Stomach (tissue), 9 donors: ENCODE data around the gene AP3D1. TPM values are rescaled to one million over a fixed set of nuclear protein-coding genes. Genes with fewer than 3 reads are reported as not detected.

Experiments used
- DNase-seq, 2 donors: peaks; one replicate each; pipeline versions ENCODE4 v3.0.0 to v3.0.0-alpha.2; 2013 to 2019
- H3K27ac ChIP-seq, 5 donors: fragments of 200-600 bp in 4 of 5; sonication (generic) in 4 of 5; one replicate each; pipeline ENCODE4 v1.5.1; 2013 to 2019; ENCODE audit warnings: mild to moderate bottlenecking in 1 of 5, moderate library complexity in 1 of 5
- H3K27me3 ChIP-seq, 3 donors: fragments of 200-600 bp; sonication (generic); one replicate each; pipeline ENCODE4 v1.5.1; 2017 to 2019; ENCODE audit warnings: mixed run types in 1 of 3
- H3K36me3 ChIP-seq, 4 donors: fragments of 200-600 bp; sonication (generic); 1 replicate in 3 of 4; 2 replicates in 1 of 4; pipeline ENCODE4 v1.5.1; 2016 to 2019
- H3K4me1 ChIP-seq, 4 donors: fragments of 200-600 bp; sonication (generic); one replicate each; pipeline ENCODE4 v1.5.1; 2016 to 2019
- H3K4me3 ChIP-seq, 4 donors: fragments of 200-600 bp; sonication (generic) in 3 of 4; one replicate each; pipeline ENCODE4 v1.5.1; 2016 to 2019; ENCODE audit warnings: mild to moderate bottlenecking in 1 of 4
- H3K9me3 ChIP-seq, 4 donors: fragments of 200-600 bp; sonication (generic); one replicate each; pipeline ENCODE4 v1.5.1; 2016 to 2019
- EP300 ChIP-seq: sonication (generic); formaldehyde crosslinking; IDR thresholded peaks from one replicate; pipeline ENCODE4 v1.6.1; 2017; ENCODE audit warnings: antibody characterized with exemption
- POLR2A ChIP-seq, 4 donors: fragments of 450-650 bp; IDR thresholded peaks; one replicate each; pipeline ENCODE4 v1.6.1; 2016; ENCODE audit warnings: antibody characterized with exemption in 4 of 4, control low read depth in 2 of 4, mild to moderate bottlenecking in 1 of 4, moderate library complexity in 1 of 4
- POLR2AphosphoS5 ChIP-seq, 3 donors: sonication (generic); formaldehyde crosslinking; IDR thresholded peaks; one replicate each; pipeline ENCODE4 v1.6.1; 2016; ENCODE audit warnings: antibody characterized with exemption in 3 of 3
- WGBS, 5 donors: extraction: QIAGEN DNeasy Blood & Tissue Kit in 3 of 5; methylation state at CpG; one replicate each; pipeline versions ENCODE4 v1.1.5 to v1.1.7; 2013 to 2018; 5-methylcytosine and 5-hydroxymethylcytosine counted together
- intact Hi-C: fragments of 100-400 bp; cut with DNase I; formaldehyde crosslinking; loops from one replicate; pipeline ENCODE4 v1.15.1; 2023; ENCODE audit warnings: low total_unique reads
- polyA plus RNA-seq, 3 donors: library from polyadenylated mRNA; stranded (reverse); fragments of 200-250 nt; gene quantifications; one replicate each; pipeline ENCODE4 v1.2.3, GENCODE V29; 2013
- total RNA-seq, 5 donors: library from RNA; depleted of rRNA; stranded (reverse); fragments of >200 nt; gene quantifications; one replicate each; pipeline versions ENCODE4 v1.1.0 to v1.2.3, GENCODE V29; 2014 to 2016
- TF ChIP-seq, protein P1 (sequence below), 7 experiments: fragments of 450-650 bp in 4 of 7; fragments of 200-600 bp in 3 of 7; sonication (generic) in 3 of 7; IDR thresholded peaks; one replicate each; pipeline ENCODE4 v1.5.1; 2016 to 2019; ENCODE audit warnings: antibody characterized with exemption in 7 of 7, control low read depth in 2 of 7, mild to moderate bottlenecking in 1 of 7
- donor health status: healthy with polysubstance abuse.
- donor health status: Bipolar disorder and iron deficiency.
- donor health status: healthy.

AP3D1 gene
- total and polyA plus RNA-seq, 8 donors, result 49.0 to 340 (median 85.0) TPM

DNA sequence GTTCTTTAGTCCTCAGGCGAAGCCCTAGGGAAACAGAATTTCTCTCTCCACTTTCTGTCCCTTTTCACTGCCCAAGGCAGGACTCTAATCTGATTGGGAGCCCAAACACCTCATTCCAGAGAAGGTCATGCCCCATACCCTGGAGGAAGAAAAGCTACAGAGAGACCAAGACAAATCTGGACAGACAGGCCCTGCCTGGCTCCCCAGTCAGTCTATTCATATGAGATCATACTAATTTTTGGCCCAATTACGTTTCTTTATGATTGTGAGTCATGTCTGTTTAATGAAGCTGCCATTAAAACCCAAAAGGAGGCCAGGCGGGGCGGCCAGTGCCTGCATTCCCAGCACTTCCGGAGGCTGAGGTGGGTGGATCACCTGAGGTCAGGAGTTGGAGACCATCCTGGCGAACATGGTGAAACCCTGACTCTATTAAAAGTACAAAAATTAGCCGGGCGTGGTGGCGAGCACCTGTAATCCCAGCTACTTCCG lies 3.3 kb upstream of the AP3D1 start:
- H3K9me3 ChIP-seq, result no peaks in the 10 kb centered on the region
- H3K4me3 ChIP-seq, result no peak overlapping the region
- no peak overlapping the region for H3K27ac ChIP-seq
- H3K4me1 ChIP-seq, result peaks cover 15 to 29% (median 19%) of the 10 kb centered on the region in 4 donors
- DNase-seq, result no peak
- H3K36me3 ChIP-seq, result no peaks in the 10 kb centered on the region
- WGBS, 5 donors, result 77 to 87% (median 84%) methylated on average over 10 of the region's 10 CpGs
- intact Hi-C loops, result loop anchor here (5.0 kb wide), 1 partner anchor 78 kb away; no protein-coding TSS in a partner anchor
- H3K27me3 ChIP-seq, result no peaks in the 10 kb centered on the region
- TF ChIP-seq POLR2A (IDR thresholded peaks at IDR 0.05) (no peak), EP300 (no peak), POLR2AphosphoS5 (IDR thresholded peaks at IDR 0.05) (no peak)
- TF ChIP-seq, protein P1, sequence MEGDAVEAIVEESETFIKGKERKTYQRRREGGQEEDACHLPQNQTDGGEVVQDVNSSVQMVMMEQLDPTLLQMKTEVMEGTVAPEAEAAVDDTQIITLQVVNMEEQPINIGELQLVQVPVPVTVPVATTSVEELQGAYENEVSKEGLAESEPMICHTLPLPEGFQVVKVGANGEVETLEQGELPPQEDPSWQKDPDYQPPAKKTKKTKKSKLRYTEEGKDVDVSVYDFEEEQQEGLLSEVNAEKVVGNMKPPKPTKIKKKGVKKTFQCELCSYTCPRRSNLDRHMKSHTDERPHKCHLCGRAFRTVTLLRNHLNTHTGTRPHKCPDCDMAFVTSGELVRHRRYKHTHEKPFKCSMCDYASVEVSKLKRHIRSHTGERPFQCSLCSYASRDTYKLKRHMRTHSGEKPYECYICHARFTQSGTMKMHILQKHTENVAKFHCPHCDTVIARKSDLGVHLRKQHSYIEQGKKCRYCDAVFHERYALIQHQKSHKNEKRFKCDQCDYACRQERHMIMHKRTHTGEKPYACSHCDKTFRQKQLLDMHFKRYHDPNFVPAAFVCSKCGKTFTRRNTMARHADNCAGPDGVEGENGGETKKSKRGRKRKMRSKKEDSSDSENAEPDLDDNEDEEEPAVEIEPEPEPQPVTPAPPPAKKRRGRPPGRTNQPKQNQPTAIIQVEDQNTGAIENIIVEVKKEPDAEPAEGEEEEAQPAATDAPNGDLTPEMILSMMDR (IDR thresholded peaks at IDR 0.05), result no peak

DNA sequence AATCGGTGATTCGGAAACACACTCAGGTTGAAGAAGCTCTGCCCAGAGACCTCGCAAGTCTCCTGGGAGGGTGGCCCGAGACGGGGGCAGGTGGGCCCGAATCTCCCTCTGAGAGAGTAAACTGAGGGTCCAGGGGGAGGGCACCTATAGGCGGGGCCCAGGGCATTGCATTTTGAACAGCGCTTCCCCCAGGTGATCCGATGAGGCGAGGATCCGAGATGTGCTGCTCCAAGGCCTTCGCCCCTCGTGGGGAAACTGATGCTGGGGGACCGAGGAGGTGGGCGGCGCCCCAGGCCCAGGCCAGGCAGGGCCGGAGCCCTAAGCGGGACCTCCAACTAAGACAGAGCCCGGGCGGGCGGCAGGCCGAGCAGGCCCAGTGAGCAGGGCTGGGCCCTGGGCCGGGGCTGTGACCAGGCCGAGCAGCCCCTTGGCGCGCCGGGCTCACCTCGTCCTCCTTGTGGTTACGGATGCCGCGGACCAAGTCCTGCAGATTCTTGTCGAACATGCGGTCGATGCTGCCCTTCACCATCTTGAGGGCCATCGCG lies 500 bp downstream of the AP3D1 start:
- Histone ChIP-seq H3K27ac (peak overlapping the region; percentile 87 to 96 (median 89)), H3K9me3 (no peaks in the 10 kb centered on the region), H3K27me3 (no peaks in the 10 kb centered on the region), H3K4me3 (peak overlapping the region; percentile 92 to 100 (median 98)), H3K4me1 (peaks cover 29 to 59% (median 49%) of the 10 kb centered on the region in 4 donors), H3K36me3 (peaks cover under 1 to 5% (median 4%) of the 10 kb centered on the region in 4 donors)
- no peak for TF ChIP-seq EP300
- TF ChIP-seq POLR2AphosphoS5 (IDR thresholded peaks at IDR 0.05), result no peak
- 0 to 1% (median 0%) methylated on average over 9 to 36 of the region's 36 CpGs for WGBS, 5 donors
- DNase-seq, result peak in 1 of 2 donors; percentile 58
- intact Hi-C loops, result no loop called here

DNA sequence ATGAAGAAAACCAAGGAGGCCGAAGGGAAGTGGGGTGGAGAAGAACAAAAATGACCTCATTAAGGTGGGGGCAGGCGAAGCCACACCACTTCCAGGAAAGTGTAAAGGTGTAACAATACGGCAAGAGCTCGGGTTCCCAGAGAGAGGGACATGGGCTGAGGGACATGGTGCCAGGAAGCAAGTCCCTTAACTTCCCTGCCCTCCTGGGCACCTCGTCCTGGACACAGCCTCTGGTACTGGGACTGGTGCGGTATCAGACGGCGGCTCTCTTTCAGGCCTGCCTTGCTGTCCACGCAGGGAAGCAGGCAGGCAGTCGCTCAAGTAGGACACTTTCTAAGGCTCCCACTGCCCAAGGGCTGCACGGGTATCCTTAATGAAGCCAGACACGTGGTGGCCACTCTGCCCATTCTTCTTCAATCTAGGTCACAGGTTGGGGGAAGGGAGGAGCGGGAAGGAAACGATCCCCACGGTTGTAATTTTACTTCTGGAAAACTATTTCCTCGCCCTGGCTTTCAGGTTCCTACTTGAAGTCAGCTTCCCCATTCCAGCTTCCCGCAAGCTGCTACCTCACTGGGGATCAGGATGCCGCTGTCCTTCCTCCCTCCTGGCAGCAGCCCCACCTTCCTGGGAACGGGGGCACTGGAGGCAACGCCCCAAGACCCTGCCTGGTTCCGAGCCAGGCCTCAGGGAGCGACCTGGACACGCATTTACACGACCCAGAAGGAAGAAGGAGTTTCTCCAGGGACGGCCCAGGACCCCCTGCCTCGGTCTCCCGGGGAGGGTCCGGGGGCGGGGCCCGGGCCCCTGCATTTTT lies 1.2 kb downstream of the AP3D1 start:
- H3K36me3 ChIP-seq, result peaks cover 4 to 12% (median 11%) of the 10 kb centered on the region in 4 donors
- 9 to 13% (median 10%) methylated on average over 24 to 30 of the region's 30 CpGs for WGBS, 5 donors
- no peaks in the 10 kb centered on the region for H3K27me3 ChIP-seq
- H3K9me3 ChIP-seq, result no peaks in the 10 kb centered on the region
- no peak for TF ChIP-seq POLR2A (IDR thresholded peaks at IDR 0.05)
- TF ChIP-seq, protein P1 (IDR thresholded peaks at IDR 0.05), result no peak
- no peak for TF ChIP-seq POLR2AphosphoS5 (IDR thresholded peaks at IDR 0.05)
- TF ChIP-seq EP300, result no peak
- peak overlapping the region; percentile 87 to 96 (median 89) for H3K27ac ChIP-seq
- DNase-seq, result peak in 1 of 2 donors; percentile 68
- H3K4me1 ChIP-seq, result peaks cover 33 to 62% (median 56%) of the 10 kb centered on the region in 4 donors
- H3K4me3 ChIP-seq, result peak overlapping the region; percentile 92 to 100 (median 98)
- intact Hi-C loops, result no loop called here

DNA sequence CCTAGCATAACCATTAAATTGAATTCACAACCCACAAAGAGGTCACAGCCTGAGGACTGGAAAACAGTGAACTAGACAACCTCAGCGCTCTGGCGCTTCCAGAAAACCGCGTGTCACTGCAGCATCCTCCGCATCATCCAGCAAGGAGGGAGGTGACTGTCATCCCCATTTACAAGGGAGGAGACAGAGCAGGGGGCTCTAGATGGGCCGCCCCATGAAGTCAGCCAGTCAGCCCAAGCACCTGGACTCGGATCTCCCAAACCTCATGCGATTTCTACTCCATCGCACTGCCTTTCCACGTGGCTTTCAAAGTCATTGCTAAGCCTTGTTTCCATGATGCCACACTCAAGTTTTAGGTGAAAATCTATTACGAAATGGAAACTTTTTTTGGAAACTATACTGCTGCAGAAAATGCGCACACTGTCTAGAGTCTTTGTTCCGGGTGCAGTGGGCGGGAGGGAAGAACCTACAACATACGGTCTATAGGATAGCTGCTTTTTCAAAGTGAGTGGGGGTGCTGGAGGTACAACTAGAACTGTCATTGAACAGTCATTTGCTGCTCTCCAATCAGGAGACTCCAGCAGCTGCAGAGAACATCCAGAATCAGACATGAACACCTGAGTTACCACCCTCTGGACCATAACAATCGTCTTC lies 2.8 kb downstream of the AP3D1 start:
- peaks cover 38 to 75% (median 59%) of the 10 kb centered on the region in 4 donors for H3K4me1 ChIP-seq
- no peaks in the 10 kb centered on the region for H3K9me3 ChIP-seq
- H3K36me3 ChIP-seq, result peaks cover 4 to 23% (median 18%) of the 10 kb centered on the region in 4 donors
- 80 to 84% (median 81%) methylated on average over 15 to 16 of the region's 16 CpGs for WGBS, 5 donors
- no peak for TF ChIP-seq POLR2AphosphoS5 (IDR thresholded peaks at IDR 0.05)
- no peak for TF ChIP-seq EP300
- TF ChIP-seq, protein P1 (IDR thresholded peaks at IDR 0.05), result no peak
- TF ChIP-seq POLR2A (IDR thresholded peaks at IDR 0.05), result no peak
- H3K4me3 ChIP-seq, result no peak overlapping the region
- DNase-seq, result no peak
- intact Hi-C loops, result no loop called here
- peak overlapping the region in 1 of 5 donors; percentile 96 for H3K27ac ChIP-seq
- H3K27me3 ChIP-seq, result no peaks in the 10 kb centered on the region
